GM19351 (cell line): Measurements from ENCODE around the gene ZDHHC6.
"Not testable (repeated sequence)": the region's sequence is repeated elsewhere in the genome, so short reads cannot be mapped to it uniquely, and the experiment has no call there.

ENCODE experiments used
- ATAC-seq: cut with Tn5 transposase; IDR thresholded peaks from one replicate; pipeline ENCODE4 v1.9.1; 2021; ENCODE audit warnings: mild to moderate bottlenecking, moderate library complexity; ENCODE audit not compliant: unreplicated experiment

The ZDHHC6 gene

GRCh38 chr10:112393827-112394226, 52.9 kb downstream of the ZDHHC6 start:
- no peak for ATAC-seq

DNA sequence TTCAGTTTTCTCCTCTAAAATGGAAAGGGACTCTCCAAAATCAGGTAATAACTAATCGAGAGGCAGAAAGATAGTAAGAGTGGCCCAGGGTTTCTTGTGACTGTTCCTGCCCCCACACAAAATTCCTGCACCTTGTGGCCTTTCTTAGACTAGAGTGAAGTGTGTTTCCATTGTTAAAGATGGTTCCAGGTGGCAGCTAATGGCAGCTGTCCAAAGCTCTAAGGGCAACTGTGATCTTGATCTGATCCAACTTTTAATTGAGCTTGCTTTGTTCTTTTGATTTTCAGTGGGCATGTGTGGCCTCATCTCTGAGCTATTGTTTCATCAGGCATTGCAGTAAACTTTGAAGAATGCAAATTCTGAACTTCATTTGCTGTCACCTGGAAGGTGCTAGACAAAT, 53.4 kb downstream of the ZDHHC6 start:
- no peak for ATAC-seq

GRCh38 chr10:112390125-112390703, 56.5 kb downstream of the ZDHHC6 start:
- peak; percentile 43 for ATAC-seq

- ATAC-seq = peak; percentile 72
These were observed 57.4 kb downstream of the ZDHHC6 start for GRCh38 chr10:112389271-112389822.

DNA sequence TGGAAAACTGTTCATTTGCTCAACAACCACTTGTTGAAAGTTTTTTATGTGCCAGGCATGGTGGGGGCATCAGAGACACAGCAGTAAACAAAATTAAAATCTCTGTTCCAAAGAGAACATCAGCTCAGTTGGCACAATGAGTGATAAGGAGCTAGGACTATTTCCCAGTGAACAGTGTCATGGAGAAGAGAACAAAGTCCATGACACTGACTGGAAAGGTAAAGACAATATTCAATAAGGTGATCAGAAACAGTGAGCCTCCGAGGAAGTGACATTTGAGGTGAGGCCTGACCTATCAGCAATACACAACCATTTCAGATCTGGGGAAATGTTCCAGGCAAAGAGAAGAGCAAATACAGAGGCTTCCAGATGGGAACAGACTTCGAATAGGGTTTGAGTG, 58.2 kb downstream of the ZDHHC6 start:
- no peak for ATAC-seq

GRCh38 chr10:112388056-112388455, 58.7 kb downstream of the ZDHHC6 start:
- ATAC-seq = not testable (repeated sequence)

DNA sequence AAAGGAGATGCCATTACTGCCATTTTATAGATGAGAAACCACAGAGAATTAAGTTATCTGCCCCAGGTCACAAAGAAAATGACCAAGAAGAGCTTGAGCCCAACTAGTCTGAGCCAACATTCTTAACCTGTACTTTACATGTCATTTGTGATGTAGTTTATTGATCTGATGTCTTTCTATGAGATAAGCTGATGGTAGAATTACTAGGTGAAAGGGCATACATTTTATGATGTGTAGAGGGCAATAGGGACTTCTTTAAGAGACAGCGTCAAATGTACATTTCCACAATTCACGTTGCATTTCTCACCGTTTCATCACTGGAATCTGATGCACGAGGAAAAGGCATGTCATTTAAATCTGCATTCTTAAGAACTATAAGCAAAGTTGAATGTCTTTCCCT, 61.5 kb downstream of the ZDHHC6 start:
- ATAC-seq = no peak

DNA sequence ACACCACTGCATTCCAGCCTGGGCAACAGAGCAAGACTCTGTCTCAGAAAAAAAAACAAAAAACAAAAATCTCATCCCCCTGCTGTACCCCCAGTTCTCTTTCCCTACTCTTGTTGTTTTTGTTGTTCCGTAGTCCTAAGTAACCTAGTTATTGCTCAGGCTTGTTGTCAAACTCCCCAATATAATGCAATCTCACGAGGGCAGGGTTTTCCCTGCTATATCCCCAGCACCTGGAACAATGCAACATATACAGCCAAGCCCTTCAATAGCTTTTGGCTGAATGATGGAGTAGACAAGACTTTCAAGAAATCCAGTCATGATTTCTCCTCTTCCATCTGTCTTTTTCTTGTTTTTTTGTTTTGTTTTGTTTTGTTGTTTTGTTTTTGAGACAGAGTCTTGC, 62.6 kb downstream of the ZDHHC6 start:
- ATAC-seq = no peak

- ATAC-seq = no peak
These were observed 63.4 kb downstream of the ZDHHC6 start for GRCh38 chr10:112383325-112383724.

DNA sequence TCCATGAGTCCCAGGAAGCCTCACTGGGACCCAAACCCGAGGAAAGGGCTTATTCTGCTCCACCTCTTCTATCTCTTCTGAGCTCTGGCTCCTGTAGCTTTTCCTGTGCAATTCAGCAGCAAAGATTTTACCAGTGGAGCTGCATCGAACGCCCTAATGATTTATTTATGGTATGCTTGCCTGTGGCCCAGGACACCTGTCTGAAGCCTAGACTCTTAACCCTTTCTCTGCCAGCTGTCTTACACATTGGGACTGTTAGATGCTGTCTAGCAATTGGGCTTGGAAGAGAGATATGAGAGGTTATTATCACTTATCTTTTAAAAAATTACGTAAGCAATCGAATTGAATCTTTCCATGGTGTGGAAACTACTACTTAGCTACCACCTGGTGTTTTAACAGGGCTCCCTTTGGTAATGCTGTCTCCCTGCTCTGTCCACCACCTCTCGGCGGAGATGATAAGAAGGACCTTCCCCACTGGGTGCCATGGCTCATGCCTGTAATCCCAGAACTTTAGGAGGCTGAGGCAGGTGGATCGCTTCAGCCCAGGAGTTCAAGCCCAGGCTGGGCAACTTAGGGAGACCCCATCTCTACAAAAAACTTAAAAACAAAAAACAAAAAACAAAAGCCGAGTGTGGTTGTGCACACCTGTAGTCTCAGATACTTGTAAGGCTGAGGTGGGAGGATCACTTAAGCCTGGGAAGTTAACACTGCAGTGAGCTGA, 64.0 kb downstream of the ZDHHC6 start:
- no peak for ATAC-seq
